Transverse colon (tissue), 4 donors: ENCODE measurements around the gene CD34. TPM values are rescaled to one million over a fixed set of nuclear protein-coding genes. Genes with fewer than 3 reads are reported as not detected.

Source experiments
- DNase-seq: peaks from one replicate; pipeline ENCODE4 v3.0.0-alpha.2; 2019
- H3K27ac ChIP-seq, 4 donors: fragments of 200-600 bp; sonication (generic); 2 replicates each; pipeline ENCODE4 v1.5.1; 2016 to 2018; ENCODE audit warnings: inconsistent platforms in 4 of 4
- H3K27me3 ChIP-seq: fragments of 200-600 bp; sonication (generic); 2 replicates; pipeline ENCODE4 v1.5.1; 2017; ENCODE audit warnings: inconsistent platforms
- H3K36me3 ChIP-seq, 4 donors: fragments of 200-600 bp; sonication (generic); 2 replicates each; pipeline ENCODE4 v1.5.1; 2017 to 2019; ENCODE audit warnings: inconsistent platforms in 4 of 4
- H3K4me1 ChIP-seq, 4 donors: fragments of 200-600 bp; sonication (generic); 2 replicates each; pipeline ENCODE4 v1.5.1; 2017 to 2020; ENCODE audit warnings: inconsistent platforms in 4 of 4
- H3K4me3 ChIP-seq, 4 donors: fragments of 200-600 bp; sonication (generic); 1 replicate in 1 of 4; 2 replicates in 3 of 4; pipeline versions ENCODE4 v1.5.1 to v1.6.1; 2017 to 2019; ENCODE audit warnings: inconsistent platforms in 4 of 4
- H3K9me3 ChIP-seq, 2 donors: fragments of 200-600 bp; sonication (generic); 2 replicates each; pipeline ENCODE4 v1.5.1; 2017 to 2019; ENCODE audit warnings: inconsistent platforms in 2 of 2
- CTCF ChIP-seq, 5 experiments: fragments of 200-600 bp in 3 of 5; fragments of 450-650 bp in 2 of 5; sonication (generic) in 3 of 5; IDR thresholded peaks; 1 replicate in 2 of 5; 2 replicates in 3 of 5; pipeline ENCODE4 v1.5.1; 2016 to 2017; ENCODE audit warnings: antibody characterized with exemption in 5 of 5, inconsistent platforms in 3 of 5, mild to moderate bottlenecking in 2 of 5, moderate library complexity in 1 of 5
- EP300 ChIP-seq: sonication (generic); formaldehyde crosslinking; IDR thresholded peaks from one replicate; pipeline ENCODE4 v1.6.1; 2017; ENCODE audit warnings: antibody characterized with exemption, low read depth
- POLR2A ChIP-seq: fragments of 450-650 bp; IDR thresholded peaks from one replicate; pipeline ENCODE4 v1.6.1; 2016; ENCODE audit warnings: antibody characterized with exemption, mild to moderate bottlenecking, moderate library complexity
- POLR2AphosphoS5 ChIP-seq, 3 donors: sonication (generic); formaldehyde crosslinking; IDR thresholded peaks; one replicate each; pipeline ENCODE4 v1.6.1; 2016; ENCODE audit warnings: antibody characterized with exemption in 3 of 3
- WGBS, 2 donors: methylation state at CpG; one replicate each; pipeline ENCODE4 v1.1.5; 2018; ENCODE audit warnings: low coverage in 1 of 2; 5-methylcytosine and 5-hydroxymethylcytosine counted together
- in situ Hi-C, 4 donors: fragments of 200-750 bp; cut with MboI; loops; one replicate each; pipeline versions ENCODE4 v1.15.0 to v1.15.1; 2017; ENCODE audit warnings: low sequenced_read_pairs in 3 of 4, low pct_ligation_motif_present in 1 of 4, low pct_unique_long_range_greater_than_20kb in 1 of 4
- intact Hi-C: fragments of 100-400 bp; cut with DNase I; formaldehyde crosslinking; loops from one replicate; pipeline ENCODE4 v1.15.1; 2023; ENCODE audit warnings: low total_unique reads
- total RNA-seq, 4 donors: library from RNA; depleted of rRNA; stranded (reverse); fragments of >200 nt; gene quantifications; one replicate each; pipeline ENCODE4 v1.1.0, GENCODE V29; 2016

CD34 gene
- total RNA-seq: 10 to 100 TPM in 2 of 4 donors, 1 to 10 TPM in 2; 7.5 to 85.2 (median 9.7) TPM

DNA sequence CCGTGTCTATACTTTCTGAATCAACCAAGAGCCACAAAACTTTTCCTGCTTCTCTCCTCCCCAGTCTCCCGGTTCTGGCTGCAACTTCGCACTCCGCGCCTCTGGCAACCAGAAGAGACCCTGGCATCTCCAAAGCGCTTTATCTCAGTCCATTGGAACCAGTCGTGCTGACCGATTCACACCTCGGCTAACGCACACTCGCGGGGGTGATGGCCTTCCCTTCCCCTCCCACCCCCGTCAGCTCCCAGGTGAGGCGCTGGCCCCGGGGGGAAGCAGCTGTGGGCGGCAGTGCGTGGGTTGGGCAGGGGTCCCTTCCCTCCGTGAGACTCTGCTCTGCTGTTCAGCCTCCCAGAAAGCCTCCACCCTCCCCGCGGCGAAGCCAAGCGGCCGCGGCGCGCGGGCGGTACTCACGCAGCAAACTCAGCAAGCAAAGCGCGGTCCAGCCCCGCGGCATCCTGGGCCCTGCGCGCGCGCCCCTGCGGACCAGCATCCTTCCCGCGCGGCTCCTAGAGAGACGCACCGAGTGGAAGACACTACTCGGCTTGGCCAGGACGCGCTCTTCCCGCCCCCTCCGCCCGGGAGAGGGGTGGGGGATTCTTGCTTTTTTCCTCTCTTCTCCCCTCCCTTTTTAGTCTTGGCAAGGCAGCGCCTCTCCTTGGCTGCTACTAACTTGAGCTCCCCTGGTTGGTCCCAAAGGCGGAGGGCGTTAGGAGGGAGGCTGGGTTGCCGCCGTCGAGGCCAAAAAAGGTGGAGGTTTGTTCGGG lies at the start of gene CD34:
Gene CD34, minus strand, starts transcription at position 535 of the 764 bp plus-strand sequence. Its CDS starts 45 bp downstream, at position 490.
- in situ Hi-C loops (no loop called here), intact Hi-C loops (no loop called here)
- Histone ChIP-seq H3K4me3 (peak within 1 kb of the TSS; percentile 2 to 33 (median 20)), H3K9me3 (no peaks in the 10 kb centered on the region), H3K36me3 (no peaks in the 10 kb centered on the region), H3K27ac (peak within 1 kb of the TSS; percentile 9 to 73 (median 63)), H3K4me1 (peaks cover 0 to 10% (median 0%) of the 10 kb centered on the region in 4 donors), H3K27me3 (peaks cover 51% of the 10 kb centered on the region)
- DNase-seq: no peak
- peak in 1 of 3 donors; percentile 15 for TF ChIP-seq POLR2AphosphoS5 (IDR thresholded peaks at IDR 0.05)
- TF ChIP-seq POLR2A: no peak
- 6 to 9% methylated on average over 13 to 56 of the region's 56 CpGs for WGBS, 2 donors

DNA sequence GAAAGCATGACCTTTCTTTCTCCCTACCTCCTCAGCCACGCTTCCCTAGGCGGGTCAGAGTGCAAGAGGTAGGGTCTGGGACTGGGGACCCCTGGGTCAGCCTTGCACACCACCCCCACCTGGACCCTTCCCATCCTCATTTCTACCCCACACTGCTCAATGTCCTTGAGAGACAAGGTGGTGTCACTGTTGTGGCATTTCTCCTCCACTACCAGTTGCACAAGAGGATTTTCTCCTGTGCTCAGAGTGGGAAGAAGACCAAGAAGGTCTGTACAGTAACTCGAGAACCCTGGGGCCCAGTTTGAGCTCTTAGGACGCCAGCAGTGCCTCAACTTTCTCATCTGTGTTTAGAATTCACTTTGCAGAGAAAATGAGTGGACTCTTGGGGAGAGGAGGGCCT lies 49.4 kb upstream of the CD34 start:
- Histone ChIP-seq H3K27ac (peak overlapping the region in 3 of 4 donors; percentile 7 to 97 (median 83)), H3K9me3 (no peaks in the 10 kb centered on the region), H3K4me1 (peaks cover 8 to 33% (median 26%) of the 10 kb centered on the region in 4 donors), H3K4me3 (no peak overlapping the region), H3K27me3 (peaks cover 30% of the 10 kb centered on the region), H3K36me3 (no peaks in the 10 kb centered on the region)
- TF ChIP-seq CTCF (IDR thresholded peaks at IDR 0.05): no peak
- no peak for TF ChIP-seq EP300
- TF ChIP-seq POLR2AphosphoS5 (IDR thresholded peaks at IDR 0.05): no peak
- TF ChIP-seq POLR2A: no peak
- WGBS, 2 donors: 87 to 100% methylated on average over 2 to 4 of the region's 4 CpGs
- intact Hi-C loops: loop anchor here (5.0 kb wide), 2 partner anchors 73 to 133 kb away; no protein-coding TSS in a partner anchor
- in situ Hi-C loops: loop anchor here (5.0 to 10.0 kb wide), 3 partner anchors 76 to 136 kb away; no protein-coding TSS in a partner anchor
- no peak for DNase-seq

DNA sequence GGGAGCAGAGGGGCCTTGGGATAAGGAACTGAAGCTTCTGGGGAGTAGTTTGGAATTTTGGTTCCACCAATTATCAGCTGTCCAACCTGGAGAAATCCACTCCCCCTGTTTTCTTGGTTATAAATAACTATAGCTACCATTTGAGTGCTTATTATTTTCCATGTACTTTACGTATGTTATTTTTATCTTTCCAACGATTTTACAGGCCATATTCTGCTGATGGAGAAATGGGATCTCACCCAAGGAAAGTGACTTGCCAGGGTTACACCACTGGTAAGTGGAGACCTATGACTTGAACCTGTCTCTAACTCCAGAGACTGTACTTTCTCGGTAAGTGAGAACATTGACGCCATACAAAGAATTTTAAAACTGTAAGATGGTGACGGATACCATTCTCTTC lies 49.0 kb upstream of the CD34 start:
- Histone ChIP-seq H3K4me1 (peaks cover 8 to 33% (median 26%) of the 10 kb centered on the region in 4 donors), H3K9me3 (no peaks in the 10 kb centered on the region), H3K4me3 (peak overlapping the region in 1 of 4 donors; percentile 50), H3K36me3 (no peaks in the 10 kb centered on the region), H3K27me3 (peaks cover 30% of the 10 kb centered on the region), H3K27ac (peak overlapping the region; percentile 72 to 97 (median 78))
- DNase-seq: no peak
- no peak for TF ChIP-seq POLR2AphosphoS5 (IDR thresholded peaks at IDR 0.05)
- no peak for TF ChIP-seq EP300
- TF ChIP-seq CTCF (IDR thresholded peaks at IDR 0.05): no peak
- TF ChIP-seq POLR2A: no peak
- intact Hi-C loops (loop anchor here (5.0 kb wide), 2 partner anchors 73 to 133 kb away; no protein-coding TSS in a partner anchor), in situ Hi-C loops (loop anchor here (5.0 to 10.0 kb wide), 4 partner anchors 73 to 135 kb away; no protein-coding TSS in a partner anchor)
- WGBS, 2 donors: 80% methylated on average over 5 of the region's 5 CpGs; no CpG with 5 or more reads in 1 of the 2 donors

DNA sequence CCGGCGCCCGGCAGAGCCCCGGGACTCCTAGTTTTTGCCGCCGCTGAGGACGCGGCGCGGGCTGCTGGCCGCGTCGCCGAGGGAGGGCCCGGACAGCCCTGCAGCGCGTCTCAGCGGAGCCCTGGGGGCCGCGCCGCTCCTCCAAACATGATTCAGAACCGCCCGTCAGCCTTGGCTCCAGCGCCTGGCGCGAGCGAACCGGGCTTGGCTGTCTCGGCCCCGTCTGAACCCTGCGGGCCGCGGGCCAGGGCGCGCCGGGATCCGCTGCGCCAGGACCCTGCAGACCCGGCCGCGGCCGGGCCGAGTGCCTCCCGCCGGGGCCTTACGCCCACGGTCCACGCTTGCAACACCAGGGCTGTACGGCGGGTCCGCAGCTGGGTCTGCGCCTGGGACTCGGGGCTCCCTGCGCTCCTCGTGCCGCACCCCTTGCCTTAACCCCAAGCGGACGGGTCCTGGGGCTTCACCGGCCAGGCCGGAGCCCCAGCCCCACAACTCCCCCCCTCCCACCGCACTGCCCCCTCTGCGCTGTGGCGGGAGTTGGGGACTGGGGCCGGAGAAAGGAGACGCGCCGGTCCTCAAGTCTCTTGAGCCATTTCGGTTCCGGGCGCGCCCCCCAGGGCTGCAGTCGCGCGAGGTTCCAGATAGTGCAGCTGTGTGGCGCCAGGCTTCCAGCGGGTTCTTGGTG lies 48.4 kb upstream of the CD34 start:
- Histone ChIP-seq H3K27me3 (peaks cover 30% of the 10 kb centered on the region), H3K4me3 (peak overlapping the region; percentile 20 to 50 (median 34)), H3K4me1 (peaks cover 8 to 33% (median 26%) of the 10 kb centered on the region in 4 donors), H3K27ac (peak overlapping the region; percentile 72 to 97 (median 78)), H3K36me3 (no peaks in the 10 kb centered on the region), H3K9me3 (no peaks in the 10 kb centered on the region)
- in situ Hi-C loops: loop anchor here in 1 of 4 donors (5.0 kb wide), 1 partner anchor 72 kb away; no protein-coding TSS in a partner anchor
- 19% methylated on average over 42 of the region's 76 CpGs; no CpG with 5 or more reads in 1 of the 2 donors for WGBS, 2 donors
- no peak for TF ChIP-seq POLR2A
- TF ChIP-seq POLR2AphosphoS5 (IDR thresholded peaks at IDR 0.05): no peak
- TF ChIP-seq CTCF (IDR thresholded peaks at IDR 0.05): no peak
- no peak for TF ChIP-seq EP300
- peak; percentile 60 for DNase-seq
- intact Hi-C loops: no loop called here
